ENCODE data around the gene LBX1. TPM values are rescaled to one million over a fixed set of nuclear protein-coding genes. Genes with fewer than 3 reads are reported as not detected.

The LBX1 gene
- total RNA-seq, 1 donor from 2014 or later, result not detected

GRCh38 chr10:101267776-101268175 lies 38.5 kb upstream of the LBX1 start:
- H3K4me1 Mint-ChIP-seq, result peaks cover 22% of the 10 kb centered on the region
- H3K4me3 Mint-ChIP-seq, result no peak overlapping the region
- H3K36me3 Mint-ChIP-seq, result no peaks in the 10 kb centered on the region
- TF ChIP-seq CTCF (IDR thresholded peaks at IDR 0.05; ENCODE audit: unreplicated experiment), result no peak
- no peak overlapping the region for H3K27ac Mint-ChIP-seq
- DNase-seq (ENCODE audit: low spot score in 2 of 2, unreplicated experiment in 2 of 2), result no peak
- no peaks in the 10 kb centered on the region for H3K9me3 Mint-ChIP-seq
- H3K27me3 Mint-ChIP-seq (ENCODE audit: low read depth), result peaks cover 29% of the 10 kb centered on the region

- no peak for DNase-seq (ENCODE audit: low spot score in 2 of 2, unreplicated experiment in 2 of 2)
- Mint-ChIP-seq H3K4me3 (no peak overlapping the region), H3K36me3 (no peaks in the 10 kb centered on the region), H3K4me1 (peaks cover 26% of the 10 kb centered on the region), H3K27ac (no peak overlapping the region), H3K27me3 (ENCODE audit: low read depth) (peaks cover 25% of the 10 kb centered on the region), H3K9me3 (no peaks in the 10 kb centered on the region)
- TF ChIP-seq CTCF (IDR thresholded peaks at IDR 0.05; ENCODE audit: unreplicated experiment), result no peak
Measured at GRCh38 chr10:101267290-101267680, 38.0 kb upstream of the LBX1 start.

GRCh38 chr10:101266381-101267289 lies 37.4 kb upstream of the LBX1 start:
- Mint-ChIP-seq H3K27ac (no peak overlapping the region), H3K4me3 (no peak overlapping the region), H3K9me3 (no peaks in the 10 kb centered on the region), H3K36me3 (no peaks in the 10 kb centered on the region), H3K4me1 (peaks cover 32% of the 10 kb centered on the region), H3K27me3 (ENCODE audit: low read depth) (peaks cover 21% of the 10 kb centered on the region)
- no peak for TF ChIP-seq CTCF (IDR thresholded peaks at IDR 0.05; ENCODE audit: unreplicated experiment)
- DNase-seq (ENCODE audit: low spot score in 2 of 2, unreplicated experiment in 2 of 2), result no peak

- H3K4me3 Mint-ChIP-seq, result no peak overlapping the region
- no peak for TF ChIP-seq CTCF (IDR thresholded peaks at IDR 0.05; ENCODE audit: unreplicated experiment)
- H3K9me3 Mint-ChIP-seq, result peaks cover under 1% of the 10 kb centered on the region
- no peak for DNase-seq (ENCODE audit: low spot score in 2 of 2, unreplicated experiment in 2 of 2)
- H3K27me3 Mint-ChIP-seq (ENCODE audit: low read depth), result peaks cover 15% of the 10 kb centered on the region
- peaks cover 46% of the 10 kb centered on the region for H3K4me1 Mint-ChIP-seq
- H3K36me3 Mint-ChIP-seq, result peaks cover under 1% of the 10 kb centered on the region
- H3K27ac Mint-ChIP-seq, result peak overlapping the region; percentile 3
Measured at GRCh38 chr10:101263150-101263752, 34.0 kb upstream of the LBX1 start.

- peaks cover 15% of the 10 kb centered on the region for H3K27me3 Mint-ChIP-seq (ENCODE audit: low read depth)
- peaks cover 39% of the 10 kb centered on the region for H3K4me1 Mint-ChIP-seq
- no peak for TF ChIP-seq CTCF (IDR thresholded peaks at IDR 0.05; ENCODE audit: unreplicated experiment)
- H3K9me3 Mint-ChIP-seq, result peaks cover 5% of the 10 kb centered on the region
- H3K27ac Mint-ChIP-seq, result no peak overlapping the region
- peaks cover 3% of the 10 kb centered on the region for H3K36me3 Mint-ChIP-seq
- H3K4me3 Mint-ChIP-seq, result no peak overlapping the region
- no peak for DNase-seq (ENCODE audit: low spot score in 2 of 2, unreplicated experiment in 2 of 2)
Measured at GRCh38 chr10:101262147-101262546, 32.9 kb upstream of the LBX1 start.
